Daoy (cell line): ENCODE results near the gene APRT. TPM values are rescaled to one million over a fixed set of nuclear protein-coding genes. Genes with fewer than 3 reads are reported as not detected.

ENCODE experiments used
- total RNA-seq: library from RNA; depleted of rRNA; stranded (reverse); fragments of >200 nt; shearing (Covaris generic); gene quantifications from 2 replicates; pipeline ENCODE4 v1.2.3, GENCODE V29; 2014; rRNA removed

APRT gene
- total RNA-seq, 1 experiment from 2014 or later, result 106 TPM

Other genes with a start within 250 kb of the APRT start
- 12.6 and 28.6 TPM in 2 replicates for gene ZC3H18, start 241.5 kb downstream of the APRT start, total RNA-seq
- not detected in 2 replicates for gene IL17C, start 173.4 kb downstream of the APRT start, total RNA-seq
- gene CYBA, start 160.9 kb downstream of the APRT start, total RNA-seq, result 259 and 288 TPM in 2 replicates
- gene MVD, start 148.8 kb downstream of the APRT start, total RNA-seq, result 27.3 and 27.7 TPM in 2 replicates
- not detected in 2 replicates for gene SNAI3, start 125.4 kb downstream of the APRT start, total RNA-seq
- gene RNF166, start 105.5 kb downstream of the APRT start, total RNA-seq, result 16.5 and 18.5 TPM in 2 replicates
- gene CTU2, start 105.4 kb downstream of the APRT start, total RNA-seq, result 17.4 and 22.0 TPM in 2 replicates
- gene PIEZO1, start 26.7 kb downstream of the APRT start, total RNA-seq, result 62.9 and 70.8 TPM in 2 replicates
- gene CDT1, start 8.1 kb downstream of the APRT start, total RNA-seq, result 23.1 and 30.6 TPM in 2 replicates
- gene GALNS, start 45.0 kb upstream of the APRT start, total RNA-seq, result 4.5 and 8.4 TPM in 2 replicates
- 27.7 and 31.6 TPM in 2 replicates for gene TRAPPC2L, start 45.2 kb upstream of the APRT start, total RNA-seq
- gene PABPN1L, start 54.7 kb upstream of the APRT start, total RNA-seq, result not detected in 2 replicates
- gene CBFA2T3, start 165.3 kb upstream of the APRT start, total RNA-seq, result not detected in 2 replicates